Endothelial cell of umbilical vein (primary cell): ENCODE measurements around the gene STAB1. TPM values are rescaled to one million over a fixed set of nuclear protein-coding genes. Genes with fewer than 3 reads are reported as not detected.

Experiments
- BruUV-seq: library from RNA; stranded (reverse); fragments of 400-500 nt; replicated peaks from 2 replicates; lab custom pipeline; 2021; lab: Mats Ljungman, UMichigan
- CTCF ChIA-PET: fragments of 300-600, 350-600 bp; sonication (Branson Sonifier 250); formaldehyde crosslinking; loops from one replicate; lab custom pipeline; 2021; ENCODE audit warnings: antibody characterized with exemption, inconsistent platforms; lab: Charles Lee
- POLR2A ChIA-PET: fragments of 300-600, 350-600 bp; sonication (Branson Sonifier 250); formaldehyde crosslinking; loops from one replicate; lab custom pipeline; 2021; ENCODE audit warnings: antibody characterized with exemption, inconsistent platforms; lab: Charles Lee
- DNase-seq: peaks from one replicate; pipeline ENCODE4 v3.0.0-alpha.2; 2011; ENCODE audit warnings: low read depth, low spot score
- FAIRE-seq: peaks from 2 replicates; lab custom pipeline; 2011; peaks lifted over from hg19 to GRCh38; lab: Jason Lieb, UNC
- H2AFZ ChIP-seq: 2 replicates; pipeline ENCODE4 v1.6.0; 2012; ENCODE audit warnings: low read depth, low read length, control low read depth, inconsistent platforms
- H3K27ac ChIP-seq: 2 replicates; pipeline ENCODE4 v1.5.1; 2011; ENCODE audit warnings: low read depth, mild to moderate bottlenecking, control low read depth, low read length, moderate library complexity; ENCODE audit not compliant: insufficient read depth
- H3K27me3 ChIP-seq, 2 experiments: 2 replicates each; pipeline versions ENCODE4 v1.6.0 to v1.6.1; 2011; ENCODE audit warnings: low read length in 2 of 2, mixed read lengths in 1 of 2; ENCODE audit not compliant: control insufficient read depth in 2 of 2, insufficient read depth in 2 of 2
- H3K36me3 ChIP-seq, 2 experiments: 2 replicates in 1 of 2; 3 replicates in 1 of 2; pipeline ENCODE4 v1.5.1; 2011; ENCODE audit warnings: low read length in 2 of 2, mild to moderate bottlenecking in 1 of 2, moderate library complexity in 1 of 2; ENCODE audit not compliant: control insufficient read depth in 2 of 2, insufficient read depth in 2 of 2; ENCODE audit errors: extremely low read depth in 1 of 2
- H3K4me1 ChIP-seq: 3 replicates; pipeline ENCODE4 v1.5.1; 2011; ENCODE audit warnings: mild to moderate bottlenecking, low read length; ENCODE audit not compliant: control insufficient read depth, insufficient read depth; ENCODE audit errors: extremely low read depth
- H3K4me2 ChIP-seq: 2 replicates; pipeline ENCODE4 v1.6.1; 2011; ENCODE audit warnings: low read length, control low read depth, mixed read lengths; ENCODE audit not compliant: insufficient read depth
- H3K4me3 ChIP-seq, 3 experiments: fragments of 200-600 bp in 1 of 3; sonication (generic), shearing (Covaris generic) in 1 of 3; replicated peaks in 1 of 3; 2 replicates each; pipeline ENCODE4 v1.5.1; 2011 to 2016; ENCODE audit warnings: control low read depth in 3 of 3, low read length in 3 of 3, mild to moderate bottlenecking in 2 of 3, inconsistent platforms in 1 of 3, low read depth in 1 of 3, moderate library complexity in 1 of 3; ENCODE audit not compliant: insufficient read depth in 1 of 3
- H3K79me2 ChIP-seq: 2 replicates; pipeline ENCODE4 v1.6.0; 2012; ENCODE audit warnings: low read length, inconsistent platforms; ENCODE audit not compliant: control insufficient read depth, insufficient read depth
- H3K9ac ChIP-seq: replicated peaks from 2 replicates; pipeline ENCODE3; 2011; ENCODE audit warnings: low read length, control low read depth; ENCODE audit not compliant: insufficient read depth; ENCODE audit errors: extremely low read depth
- H3K9me1 ChIP-seq: replicated peaks from 3 replicates; pipeline ENCODE4 v1.6.0; 2011; ENCODE audit warnings: mild to moderate bottlenecking, low read length; ENCODE audit not compliant: control insufficient read depth, insufficient read depth; ENCODE audit errors: extremely low read depth
- H3K9me3 ChIP-seq: replicated peaks from 2 replicates; pipeline ENCODE4 v1.5.1; 2012; ENCODE audit warnings: low read length, inconsistent platforms; ENCODE audit not compliant: control insufficient read depth, insufficient read depth
- H4K20me1 ChIP-seq: replicated peaks from 2 replicates; pipeline ENCODE3; 2011; ENCODE audit warnings: mild to moderate bottlenecking, low read length; ENCODE audit not compliant: control insufficient read depth, insufficient read depth; ENCODE audit errors: extremely low read depth
- EZH2 ChIP-seq: IDR thresholded peaks from 2 replicates; pipeline ENCODE4 v1.6.1; 2012; ENCODE audit warnings: borderline replicate concordance, low read depth, mild to moderate bottlenecking, moderate library complexity, low read length, inconsistent platforms; ENCODE audit not compliant: severe bottlenecking
- FOS ChIP-seq: IDR thresholded peaks from 2 replicates; pipeline ENCODE4 v1.6.1; 2011; ENCODE audit warnings: mild to moderate bottlenecking, low read length, moderate library complexity, borderline replicate concordance; ENCODE audit not compliant: insufficient read depth
- GATA2 ChIP-seq: IDR thresholded peaks from 2 replicates; pipeline ENCODE4 v1.7.0; 2011; ENCODE audit warnings: low read depth, mild to moderate bottlenecking, moderate library complexity, mixed read lengths, low read length; ENCODE audit not compliant: insufficient read length, insufficient read depth
- JUN ChIP-seq: IDR thresholded peaks from 2 replicates; pipeline ENCODE4 v1.6.1; 2011; ENCODE audit warnings: borderline replicate concordance, low read depth; ENCODE audit not compliant: insufficient read length, insufficient read depth
- MAX ChIP-seq: IDR thresholded peaks from 2 replicates; pipeline ENCODE4 v1.6.1; 2011; ENCODE audit not compliant: insufficient read depth, insufficient read length
- MYC ChIP-seq: IDR thresholded peaks from one replicate; pipeline ENCODE4 v1.6.1; 2011; ENCODE audit warnings: mild to moderate bottlenecking, low read depth, low read length
- POLR2A ChIP-seq: IDR thresholded peaks from 2 replicates; pipeline ENCODE4 v1.6.1; 2012; ENCODE audit warnings: low read depth, mild to moderate bottlenecking, control low read depth, low read length
- POLR2AphosphoS5 ChIP-seq: IDR thresholded peaks from 2 replicates; pipeline ENCODE4 v1.6.1; 2012; ENCODE audit warnings: low read depth, mild to moderate bottlenecking, control low read depth, low read length, moderate library complexity; ENCODE audit not compliant: insufficient read depth
- dilution Hi-C: fragments of 300-500 bp; cut with MboI; formaldehyde crosslinking; loops from one replicate; pipeline ENCODE4 v1.15.0; 2019; ENCODE audit warnings: low sequenced_read_pairs; ENCODE audit not compliant: extremely low pct_ligation_motif_present
- intact Hi-C: fragments of 100-400 bp; cut with micrococcal nuclease; formaldehyde crosslinking; loops from one replicate; pipeline ENCODE4 v1.10.0; 2022
- polyA plus RNA-seq, 4 experiments: library from polyadenylated mRNA; depleted of rRNA in 3 of 4; stranded (reverse) in 3 of 4; unstranded in 1 of 4; fragments of >200 nt; gene quantifications; 2 replicates each; pipeline versions ENCODE4 v1.2.1 to v1.2.3, GENCODE V29; 2011 to 2012; ENCODE audit warnings: missing spikeins in 1 of 4
- total RNA-seq: library from RNA; stranded (reverse); gene quantifications from 2 replicates; pipeline ENCODE4 v1.2.3, GENCODE V29; 2021
- TF ChIP-seq, protein P1 (sequence below), 2 donors: IDR thresholded peaks; 1 replicate in 1 of 2; 2 replicates in 1 of 2; pipeline ENCODE4 v1.5.1; 2011; ENCODE audit warnings: low read length in 2 of 2, mild to moderate bottlenecking in 2 of 2, moderate library complexity in 2 of 2, control low read depth in 1 of 2, inconsistent platforms in 1 of 2, low read depth in 1 of 2; ENCODE audit not compliant: insufficient read depth in 1 of 2; ENCODE audit errors: extremely low read depth in 1 of 2

Gene STAB1
- total and polyA plus RNA-seq, 2 donors (not counting 3 experiments of a cell fraction or from before 2014, with no cell fraction given), result 369 TPM

- Histone ChIP-seq H3K4me2 (no peak overlapping the region), H3K4me3 (no peak overlapping the region), H3K79me2 (peaks cover 51% of the 10 kb centered on the region), H3K27me3 (no peaks in the 10 kb centered on the region), H4K20me1 (no peaks in the 10 kb centered on the region), H3K36me3 (peaks cover 23 to 25% of the 10 kb centered on the region in 2 experiments), H3K9me1 (no peaks in the 10 kb centered on the region), H3K9me3 (no peaks in the 10 kb centered on the region), H3K4me1 (peaks cover 17% of the 10 kb centered on the region), H3K27ac (no peak overlapping the region), H3K9ac (no peak overlapping the region), H2AFZ (no peak overlapping the region)
- TF ChIP-seq, protein P1, sequence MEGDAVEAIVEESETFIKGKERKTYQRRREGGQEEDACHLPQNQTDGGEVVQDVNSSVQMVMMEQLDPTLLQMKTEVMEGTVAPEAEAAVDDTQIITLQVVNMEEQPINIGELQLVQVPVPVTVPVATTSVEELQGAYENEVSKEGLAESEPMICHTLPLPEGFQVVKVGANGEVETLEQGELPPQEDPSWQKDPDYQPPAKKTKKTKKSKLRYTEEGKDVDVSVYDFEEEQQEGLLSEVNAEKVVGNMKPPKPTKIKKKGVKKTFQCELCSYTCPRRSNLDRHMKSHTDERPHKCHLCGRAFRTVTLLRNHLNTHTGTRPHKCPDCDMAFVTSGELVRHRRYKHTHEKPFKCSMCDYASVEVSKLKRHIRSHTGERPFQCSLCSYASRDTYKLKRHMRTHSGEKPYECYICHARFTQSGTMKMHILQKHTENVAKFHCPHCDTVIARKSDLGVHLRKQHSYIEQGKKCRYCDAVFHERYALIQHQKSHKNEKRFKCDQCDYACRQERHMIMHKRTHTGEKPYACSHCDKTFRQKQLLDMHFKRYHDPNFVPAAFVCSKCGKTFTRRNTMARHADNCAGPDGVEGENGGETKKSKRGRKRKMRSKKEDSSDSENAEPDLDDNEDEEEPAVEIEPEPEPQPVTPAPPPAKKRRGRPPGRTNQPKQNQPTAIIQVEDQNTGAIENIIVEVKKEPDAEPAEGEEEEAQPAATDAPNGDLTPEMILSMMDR (IDR thresholded peaks at IDR 0.05; ENCODE audit: extremely low read depth in 1 of 2, insufficient read depth in 1 of 2, low read depth in 1 of 2, low read length in 2 of 2), result no peak
- TF ChIP-seq GATA2 (no peak), MAX (no peak), POLR2A (no peak), POLR2AphosphoS5 (no peak), MYC (no peak), FOS (no peak), EZH2 (no peak), JUN (no peak)
- intact Hi-C loops (loop anchor here (5.0 kb wide), 1 partner anchor 39 kb away; the partner anchor contains the start of gene STAB1), dilution Hi-C loops (no loop called here)
- FAIRE-seq (no peak), DNase-seq (no peak)
- BruUV-seq, result no TSS peak
- POLR2A ChIA-PET, result no interaction called here
- CTCF ChIA-PET, result interaction anchor here (1.2 to 1.4 kb wide), 2 partner anchors 10 to 46 kb away, joined by 4 to 7 read pairs; no protein-coding TSS in a partner anchor
Observed at GRCh38 chr3:52458031-52458760, 36.9 kb upstream of the STAB1 start.
